Lower leg skin (tissue), 3 donors: ENCODE results near the gene MIA2.

Experiments used
- POLR2A ChIP-seq, 2 donors: fragments of 450-650 bp; IDR thresholded peaks; one replicate each; pipeline ENCODE4 v1.6.1; 2016 to 2017; ENCODE audit warnings: antibody characterized with exemption in 2 of 2, mild to moderate bottlenecking in 1 of 2, moderate library complexity in 1 of 2
- TF ChIP-seq, protein P1 (sequence below), 3 donors: fragments of 450-650 bp; IDR thresholded peaks; one replicate each; pipeline ENCODE4 v1.5.1; 2016; ENCODE audit warnings: antibody characterized with exemption in 3 of 3, mild to moderate bottlenecking in 3 of 3, moderate library complexity in 2 of 3

DNA sequence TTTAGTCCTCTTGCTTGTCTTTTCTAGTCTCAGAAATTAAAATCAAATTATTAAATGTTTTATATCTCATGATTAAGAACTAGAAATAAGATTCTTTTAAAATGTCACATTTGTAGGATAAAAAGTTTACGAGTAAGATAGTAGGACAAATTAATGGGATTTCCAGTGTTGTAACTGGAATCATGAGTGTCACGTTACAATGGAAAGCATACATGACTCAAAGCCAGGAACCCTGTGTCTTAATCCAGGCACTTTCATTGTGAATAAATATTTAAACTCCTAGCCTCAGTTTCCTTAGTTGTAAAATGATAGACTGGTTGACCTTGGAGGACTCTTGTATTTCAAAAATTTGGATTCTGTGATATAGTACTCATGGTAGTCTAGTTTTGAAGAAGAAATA lies 84.9 kb downstream of the MIA2 start:
- TF ChIP-seq, protein P1, sequence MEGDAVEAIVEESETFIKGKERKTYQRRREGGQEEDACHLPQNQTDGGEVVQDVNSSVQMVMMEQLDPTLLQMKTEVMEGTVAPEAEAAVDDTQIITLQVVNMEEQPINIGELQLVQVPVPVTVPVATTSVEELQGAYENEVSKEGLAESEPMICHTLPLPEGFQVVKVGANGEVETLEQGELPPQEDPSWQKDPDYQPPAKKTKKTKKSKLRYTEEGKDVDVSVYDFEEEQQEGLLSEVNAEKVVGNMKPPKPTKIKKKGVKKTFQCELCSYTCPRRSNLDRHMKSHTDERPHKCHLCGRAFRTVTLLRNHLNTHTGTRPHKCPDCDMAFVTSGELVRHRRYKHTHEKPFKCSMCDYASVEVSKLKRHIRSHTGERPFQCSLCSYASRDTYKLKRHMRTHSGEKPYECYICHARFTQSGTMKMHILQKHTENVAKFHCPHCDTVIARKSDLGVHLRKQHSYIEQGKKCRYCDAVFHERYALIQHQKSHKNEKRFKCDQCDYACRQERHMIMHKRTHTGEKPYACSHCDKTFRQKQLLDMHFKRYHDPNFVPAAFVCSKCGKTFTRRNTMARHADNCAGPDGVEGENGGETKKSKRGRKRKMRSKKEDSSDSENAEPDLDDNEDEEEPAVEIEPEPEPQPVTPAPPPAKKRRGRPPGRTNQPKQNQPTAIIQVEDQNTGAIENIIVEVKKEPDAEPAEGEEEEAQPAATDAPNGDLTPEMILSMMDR (IDR thresholded peaks at IDR 0.05) = no peak
- no peak for TF ChIP-seq POLR2A (IDR thresholded peaks at IDR 0.05)
